GM10248 (cell line): ENCODE data around the gene FKBP8.
A peak's percentile ranks its signal among the peaks of the same experiment; 100 is the strongest.

ENCODE experiments used
- CTCF ChIA-PET: fragments of 300-600 bp; sonication (Branson Sonifier 250); formaldehyde crosslinking; extraction: SDS; loops from one replicate; lab custom pipeline; 2021; ENCODE audit warnings: antibody characterized with exemption; lab: Yijun Ruan, JAX
- POLR2A ChIA-PET: fragments of 350-650 bp; sonication (Branson Sonifier 250); formaldehyde crosslinking; extraction: SDS; loops from one replicate; lab custom pipeline; 2020; ENCODE audit warnings: antibody characterized with exemption; lab: Yijun Ruan, JAX
- DNase-seq: peaks from one replicate; pipeline ENCODE4 v3.0.0; 2012; ENCODE audit errors: extremely low spot score
- TF ChIP-seq, protein P1 (sequence below): IDR thresholded peaks from 2 replicates; pipeline ENCODE4 v1.5.1; 2012; ENCODE audit warnings: mild to moderate bottlenecking, low read depth; ENCODE audit errors: extremely low read depth, missing control alignments, control extremely low read depth

FKBP8 gene

GRCh38 chr19:18588611-18589379 is 45.4 kb upstream of the FKBP8 start, which contains the start of gene REX1BD:
Gene REX1BD (plus strand): TSS chr19:18588798. CDS start chr19:18588802, 4 bp downstream.
- peak; percentile 86 for DNase-seq
- TF ChIP-seq, protein P1, sequence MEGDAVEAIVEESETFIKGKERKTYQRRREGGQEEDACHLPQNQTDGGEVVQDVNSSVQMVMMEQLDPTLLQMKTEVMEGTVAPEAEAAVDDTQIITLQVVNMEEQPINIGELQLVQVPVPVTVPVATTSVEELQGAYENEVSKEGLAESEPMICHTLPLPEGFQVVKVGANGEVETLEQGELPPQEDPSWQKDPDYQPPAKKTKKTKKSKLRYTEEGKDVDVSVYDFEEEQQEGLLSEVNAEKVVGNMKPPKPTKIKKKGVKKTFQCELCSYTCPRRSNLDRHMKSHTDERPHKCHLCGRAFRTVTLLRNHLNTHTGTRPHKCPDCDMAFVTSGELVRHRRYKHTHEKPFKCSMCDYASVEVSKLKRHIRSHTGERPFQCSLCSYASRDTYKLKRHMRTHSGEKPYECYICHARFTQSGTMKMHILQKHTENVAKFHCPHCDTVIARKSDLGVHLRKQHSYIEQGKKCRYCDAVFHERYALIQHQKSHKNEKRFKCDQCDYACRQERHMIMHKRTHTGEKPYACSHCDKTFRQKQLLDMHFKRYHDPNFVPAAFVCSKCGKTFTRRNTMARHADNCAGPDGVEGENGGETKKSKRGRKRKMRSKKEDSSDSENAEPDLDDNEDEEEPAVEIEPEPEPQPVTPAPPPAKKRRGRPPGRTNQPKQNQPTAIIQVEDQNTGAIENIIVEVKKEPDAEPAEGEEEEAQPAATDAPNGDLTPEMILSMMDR = peak; percentile 96
- POLR2A ChIA-PET = interaction anchor here (1.1 to 1.9 kb wide), 3 partner anchors 11 to 17 kb away, joined by 5 to 16 read pairs (median 9); partner anchors contain the start of gene UBA52
- CTCF ChIA-PET = interaction anchor here (0.7 to 7.9 kb wide), 46 partner anchors 11 to 356 kb away, joined by 3 to 111 read pairs (median 4); partner anchors contain the start of genes COPE, CRTC1, DDX49 and ELL

- ChIA-PET POLR2A (interaction anchor here (1.6 to 1.9 kb wide), 2 partner anchors 12 to 16 kb away, joined by 9 to 16 read pairs; partner anchors contain the start of gene UBA52), CTCF (interaction anchor here (0.7 to 7.9 kb wide), 24 partner anchors 12 to 259 kb away, joined by 3 to 111 read pairs (median 5); partner anchors contain the start of genes ELL, FKBP8, KXD1 and UBA52)
- DNase-seq = no peak
- TF ChIP-seq, protein P1 = no peak
Measured at GRCh38 chr19:18587962-18588610, 44.7 kb upstream of the FKBP8 start.

- ChIA-PET POLR2A (no interaction called here), CTCF (interaction anchor here (0.7 to 7.9 kb wide), 15 partner anchors 11 to 260 kb away, joined by 3 to 111 read pairs (median 4); partner anchors contain the start of genes FKBP8, UBA52 and UPF1)
- no peak for DNase-seq
- TF ChIP-seq, protein P1 = no peak
Measured at GRCh38 chr19:18587561-18587960, 44.2 kb upstream of the FKBP8 start.

GRCh38 chr19:18586306-18586705 is 42.9 kb upstream of the FKBP8 start:
- TF ChIP-seq, protein P1 = no peak
- DNase-seq = no peak
- POLR2A ChIA-PET = interaction anchor here (0.6 to 1.1 kb wide), 2 partner anchors 9 to 32 kb away, joined by 3 to 4 read pairs; no protein-coding TSS in a partner anchor
- CTCF ChIA-PET = interaction anchor here (1.0 to 7.9 kb wide), 7 partner anchors 8 to 136 kb away, joined by 3 to 111 read pairs (median 4); partner anchors contain the start of genes FKBP8 and UBA52

- POLR2A ChIA-PET = interaction anchor here (1.2 kb wide), 1 partner anchor 9 kb away, joined by 3 read pairs; no protein-coding TSS in a partner anchor
- CTCF ChIA-PET = interaction anchor here (2.2 to 10.9 kb wide), 2 partner anchors 8 to 14 kb away, joined by 4 to 111 read pairs; partner anchors contain the start of gene REX1BD
- TF ChIP-seq, protein P1 = no peak
- DNase-seq = no peak
Measured at GRCh38 chr19:18580311-18580710, 36.9 kb upstream of the FKBP8 start.
